ENCODE measurements around the gene STK32B. TPM values are rescaled to one million over a fixed set of nuclear protein-coding genes. Genes with fewer than 3 reads are reported as not detected.

STK32B gene
- total and polyA plus RNA-seq, 11 donors: 0.08 to 2.0 (median 0.25) TPM

GRCh38 chr4:5069901-5070300 is 18.6 kb downstream of the STK32B start:
- Histone ChIP-seq H3K27ac (no peak overlapping the region), H3K4me1 (no peaks in the 10 kb centered on the region), H3K4me3 (no peak overlapping the region), H3K36me3 (no peaks in the 10 kb centered on the region), H3K27me3 (peaks cover 0 to 4% (median 0%) of the 10 kb centered on the region in 9 donors), H3K9me3 (peaks cover 0 to 12% (median 1%) of the 10 kb centered on the region in 12 donors)
- no peak for TF ChIP-seq POLR2A (IDR thresholded peaks at IDR 0.05)
- TF ChIP-seq CTCF (IDR thresholded peaks at IDR 0.05): no peak
- DNase-seq (no peak), ATAC-seq (no peak)
- intact Hi-C loops (cut with DNase I): no loop called here
- 60 to 70% (median 63%) methylated on average over 5 of the region's 5 CpGs for WGBS, 4 donors

GRCh38 chr4:5072948-5073347 is 21.7 kb downstream of the STK32B start:
- DNase-seq: no peak
- intact Hi-C loops (cut with DNase I): no loop called here
- ATAC-seq: no peak

DNA sequence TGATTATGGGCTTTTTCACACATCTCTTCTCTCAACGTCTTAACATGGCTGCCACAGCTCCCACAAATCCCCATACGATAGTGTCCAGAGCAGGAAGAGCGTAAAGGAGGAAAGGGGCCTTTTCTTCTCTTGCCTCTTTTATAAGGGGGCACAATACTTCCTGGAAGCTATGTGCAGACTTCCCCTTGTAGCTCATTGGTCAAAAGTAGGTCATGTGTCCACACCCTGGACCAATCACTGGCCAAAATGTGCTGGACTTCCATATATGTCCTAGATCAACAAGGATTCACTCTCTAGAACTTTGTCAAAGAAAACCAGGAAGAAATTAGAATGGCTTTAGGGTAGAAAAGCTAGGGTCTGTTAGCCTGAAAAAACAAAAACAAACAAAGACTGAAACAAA is 26.7 kb downstream of the STK32B start:
- Histone ChIP-seq H3K4me1 (no peaks in the 10 kb centered on the region), H3K27me3 (peaks cover 0 to 4% (median 0%) of the 10 kb centered on the region in 9 donors), H3K4me3 (no peak overlapping the region), H3K27ac (no peak overlapping the region), H3K36me3 (no peaks in the 10 kb centered on the region), H3K9me3 (peaks cover 0 to 29% (median 16%) of the 10 kb centered on the region in 12 donors)
- no peak for ATAC-seq
- 70 to 85% (median 84%) methylated on average over 3 of the region's 3 CpGs for WGBS, 4 donors
- DNase-seq: no peak
- TF ChIP-seq POLR2A (IDR thresholded peaks at IDR 0.05) (no peak), CTCF (IDR thresholded peaks at IDR 0.05) (no peak)
- intact Hi-C loops (cut with DNase I): no loop called here

More at GRCh38 chr4:5072948-5073347, 21.7 kb downstream of the STK32B start:
- Histone ChIP-seq H3K4me3 (no peak overlapping the region), H3K27me3 (peaks cover 0 to 4% (median 0%) of the 10 kb centered on the region in 9 donors), H3K9me3 (peaks cover 0 to 12% (median 1%) of the 10 kb centered on the region in 12 donors), H3K4me1 (no peaks in the 10 kb centered on the region), H3K36me3 (no peaks in the 10 kb centered on the region), H3K27ac (no peak overlapping the region)
- 58 to 70% (median 67%) methylated on average over 1 of the region's 1 CpG for WGBS, 4 donors
- TF ChIP-seq CTCF (IDR thresholded peaks at IDR 0.05): no peak
- TF ChIP-seq POLR2A (IDR thresholded peaks at IDR 0.05): no peak

- ATAC-seq (no peak), DNase-seq (no peak)
- Histone ChIP-seq H3K4me3 (no peak overlapping the region), H3K27ac (no peak overlapping the region), H3K36me3 (no peaks in the 10 kb centered on the region), H3K9me3 (peaks cover 0 to 29% (median 16%) of the 10 kb centered on the region in 12 donors), H3K4me1 (no peaks in the 10 kb centered on the region), H3K27me3 (peaks cover 0 to 4% (median 0%) of the 10 kb centered on the region in 9 donors)
- no peak for TF ChIP-seq CTCF (IDR thresholded peaks at IDR 0.05)
- no peak for TF ChIP-seq POLR2A (IDR thresholded peaks at IDR 0.05)
- intact Hi-C loops (cut with DNase I): no loop called here
Observed at GRCh38 chr4:5079581-5079980, 28.3 kb downstream of the STK32B start.

Data from heart left ventricle (tissue), 16 donors.